Stimulated activated CD4-positive, alpha-beta T cell treated with anti-CD3 and anti-CD28 coated beads, Interleukin-1b, Interleukin-23, amount 100 ng/mL, for 1 hour (primary cell): ENCODE data around the gene SUN2.
A peak's percentile ranks its signal among the peaks of the same experiment; 100 is the strongest.

Experiments
- DNase-seq, 2 donors: peaks; one replicate each; pipeline ENCODE4 v3.0.0-alpha.2; 2020; ENCODE audit warnings: low read depth in 2 of 2

Gene SUN2

GRCh38 chr22:38777087-38777671, 21.4 kb upstream of the SUN2 start:
- DNase-seq, result no peak

DNA sequence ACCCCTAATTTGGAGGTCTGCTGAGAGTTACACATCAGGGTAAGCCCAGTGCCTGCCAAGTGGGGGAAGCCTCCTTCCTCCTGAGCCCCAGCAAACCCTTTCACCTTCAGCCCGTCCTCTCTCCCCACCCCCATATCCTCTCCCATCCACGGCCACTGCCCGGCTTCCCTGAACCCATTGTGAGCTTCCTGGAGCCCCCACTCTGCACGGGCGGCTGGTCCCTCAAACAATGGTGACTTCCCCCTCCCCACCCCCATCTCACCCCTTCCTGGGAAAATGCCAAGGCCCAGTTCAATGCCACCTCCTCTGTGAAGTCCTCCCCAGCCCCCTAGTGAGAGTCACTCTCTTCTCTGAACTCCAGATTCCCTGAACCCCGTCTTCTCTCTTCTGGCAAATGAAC, 20.3 kb upstream of the SUN2 start:
- no peak for DNase-seq

GRCh38 chr22:38775656-38776055, 19.9 kb upstream of the SUN2 start:
- no peak for DNase-seq

DNA sequence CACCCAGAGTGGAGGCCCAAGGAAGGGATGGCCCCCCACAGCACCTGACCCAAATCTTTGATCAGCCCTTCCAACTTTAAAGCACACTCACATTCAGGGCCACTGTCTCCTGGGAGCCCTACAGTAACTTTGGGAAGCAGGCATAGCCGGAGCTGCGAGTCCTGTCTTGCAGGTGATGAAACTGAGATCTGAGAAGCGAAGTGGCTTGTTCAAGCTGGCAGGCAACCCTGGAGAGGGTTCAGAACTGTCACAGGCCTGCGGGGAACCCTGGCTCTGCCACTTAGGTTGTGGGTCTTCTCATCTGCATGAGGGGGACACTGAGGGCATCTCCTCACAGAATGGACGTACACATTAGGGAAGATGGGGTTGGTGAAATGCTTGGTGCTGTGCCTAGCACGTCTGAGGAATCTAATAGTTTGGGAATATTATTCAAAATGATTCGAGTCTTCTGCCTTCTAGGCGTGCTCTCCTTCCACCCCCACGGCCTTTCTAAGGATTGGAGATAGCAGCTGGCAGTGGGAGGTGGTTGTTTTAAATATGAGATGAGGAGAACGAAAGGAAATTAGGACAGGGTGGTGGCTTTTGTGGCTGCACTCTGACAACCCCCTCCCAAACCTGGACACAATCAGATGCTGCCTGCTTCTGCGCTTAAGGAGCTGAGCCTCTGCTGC, 18.8 kb upstream of the SUN2 start:
- DNase-seq, result no peak

GRCh38 chr22:38773363-38773946, 17.7 kb upstream of the SUN2 start:
- DNase-seq, result no peak

DNA sequence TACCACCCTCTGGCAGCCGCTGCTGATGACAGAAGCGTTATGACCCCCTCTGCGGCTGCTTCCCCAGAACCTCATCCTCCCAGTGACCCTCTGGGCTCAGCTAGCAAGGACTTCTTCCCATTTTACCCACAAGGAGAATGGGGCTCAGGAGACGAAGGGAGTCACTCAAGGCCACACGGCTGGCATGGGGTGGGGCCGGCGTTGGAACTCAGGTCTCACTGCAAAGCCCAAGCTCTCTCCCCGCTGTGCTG, 16.8 kb upstream of the SUN2 start:
- no peak for DNase-seq

GRCh38 chr22:38770257-38770949, 14.6 kb upstream of the SUN2 start:
- DNase-seq, result no peak

DNA sequence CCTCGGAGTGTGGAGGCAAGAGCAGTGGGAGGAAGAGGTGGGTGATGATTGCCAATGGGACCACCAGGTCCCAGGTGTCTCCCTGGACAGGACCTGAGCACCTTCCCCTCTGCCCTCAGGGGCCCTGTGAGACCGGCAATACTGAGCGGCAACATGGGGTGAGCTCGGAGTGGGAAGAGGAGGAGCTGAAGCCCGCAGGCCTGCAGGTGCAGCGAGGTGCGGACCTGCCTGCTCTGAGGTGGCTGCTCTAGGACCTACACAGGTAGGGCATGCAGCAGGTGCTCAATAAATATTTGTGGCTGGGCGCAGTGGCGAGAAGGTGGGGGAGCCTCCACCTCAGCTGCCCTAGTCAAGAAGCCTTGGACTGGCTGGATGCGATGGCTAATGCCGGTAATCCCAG, 12.2 kb upstream of the SUN2 start:
- DNase-seq, result no peak

DNA sequence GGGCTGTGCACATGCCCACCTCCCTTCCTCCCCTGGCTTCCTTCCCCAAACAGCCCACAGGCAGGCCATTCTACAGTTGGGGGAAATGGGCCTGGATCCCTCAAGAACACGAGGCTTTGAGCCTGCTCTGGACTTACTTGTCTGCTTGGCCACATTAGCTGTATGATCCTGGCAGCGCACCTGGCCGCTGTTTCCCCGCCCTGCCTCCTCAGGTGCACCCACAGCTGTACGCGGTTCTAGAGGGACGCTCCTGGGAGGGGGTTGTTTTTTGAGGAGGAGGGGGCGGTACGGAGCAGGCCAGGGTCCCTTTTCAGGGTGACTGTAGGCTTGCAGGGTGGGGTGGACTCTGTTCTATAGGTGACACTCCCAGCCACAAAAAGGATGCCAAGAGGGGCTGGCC, 11.5 kb upstream of the SUN2 start:
- no peak for DNase-seq

DNA sequence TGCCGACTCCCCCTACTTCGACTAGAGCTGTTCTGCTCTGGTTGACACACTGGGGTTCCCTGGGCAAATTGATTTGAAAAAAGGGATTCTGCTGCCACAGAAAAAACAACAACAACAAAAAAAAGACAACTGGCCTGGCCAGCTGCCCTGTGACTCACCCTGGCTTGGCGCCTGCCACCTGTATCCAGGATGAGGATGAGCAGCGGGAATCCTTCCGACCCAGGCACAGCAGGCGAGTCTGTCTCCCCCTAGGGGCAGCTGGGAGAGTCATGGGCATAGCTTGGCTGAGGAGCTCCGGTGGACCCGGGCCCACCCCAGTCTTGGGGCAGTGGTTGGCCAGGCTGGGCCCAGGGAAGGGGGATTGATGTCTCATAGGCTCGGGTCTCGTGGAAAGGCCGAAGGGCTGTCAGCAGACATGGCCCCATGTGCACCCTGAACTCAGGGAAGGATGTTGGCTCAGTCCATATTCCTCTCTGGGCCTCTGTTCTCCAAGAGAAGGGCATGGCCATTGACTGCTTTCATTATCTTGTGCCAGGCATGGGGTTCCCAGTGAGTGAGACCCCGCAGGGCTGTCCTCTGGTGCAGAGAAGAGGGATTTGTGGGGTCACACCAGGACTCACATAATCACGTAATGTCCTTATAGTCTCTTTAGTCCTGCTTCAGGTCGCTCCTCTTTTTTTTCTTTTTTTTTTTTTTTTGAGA, 10.4 kb upstream of the SUN2 start:
- DNase-seq, result no peak

- DNase-seq, result no peak
Observed at GRCh38 chr22:38762551-38762983, 6.8 kb upstream of the SUN2 start.

DNA sequence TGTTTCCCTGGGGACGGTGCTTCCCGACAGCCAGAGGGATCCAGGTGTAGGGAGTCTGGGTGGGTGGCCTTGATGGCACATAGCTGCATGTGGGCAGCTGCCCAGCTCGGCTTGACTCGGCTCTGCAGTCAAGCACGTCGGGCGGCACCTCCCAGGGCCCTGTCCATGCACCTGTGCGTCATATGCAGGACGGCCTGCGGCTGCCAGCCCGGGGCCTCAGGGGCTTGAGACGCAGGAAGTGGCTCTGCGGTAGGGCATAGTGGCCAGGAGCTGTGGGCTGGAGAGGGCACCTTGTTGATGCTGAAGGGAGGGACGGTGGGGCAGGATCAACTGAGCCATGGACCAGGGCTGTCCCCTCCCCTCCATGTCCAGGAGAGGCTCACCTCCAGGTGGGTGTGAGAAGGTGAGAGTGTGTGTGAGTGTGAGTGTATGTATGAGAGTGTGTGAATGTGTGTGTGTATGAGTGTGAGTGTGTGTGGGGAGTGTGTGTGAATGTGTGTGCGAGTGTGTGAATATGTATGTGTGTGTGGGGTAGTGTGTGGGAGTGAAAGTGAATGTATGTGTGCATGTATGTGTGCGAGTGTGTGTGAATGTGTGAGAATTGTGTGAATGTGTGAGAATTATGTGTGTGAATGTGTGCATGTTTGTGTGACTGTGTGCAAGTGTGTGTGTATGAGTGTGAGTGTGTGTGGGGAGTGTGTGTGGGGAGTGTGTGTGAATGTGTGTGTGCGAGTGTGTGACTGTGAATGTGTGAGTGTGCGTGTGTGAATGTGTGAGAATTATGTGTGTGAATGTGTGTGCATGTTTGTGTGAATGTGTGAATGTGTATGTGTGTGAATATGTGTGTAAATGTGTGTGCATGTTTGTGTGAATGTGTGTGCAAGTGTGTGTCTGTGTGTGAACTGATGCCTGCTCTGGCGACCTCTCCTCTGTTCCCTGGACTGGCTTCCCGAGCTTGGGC, 5.7 kb upstream of the SUN2 start:
- no peak for DNase-seq

DNA sequence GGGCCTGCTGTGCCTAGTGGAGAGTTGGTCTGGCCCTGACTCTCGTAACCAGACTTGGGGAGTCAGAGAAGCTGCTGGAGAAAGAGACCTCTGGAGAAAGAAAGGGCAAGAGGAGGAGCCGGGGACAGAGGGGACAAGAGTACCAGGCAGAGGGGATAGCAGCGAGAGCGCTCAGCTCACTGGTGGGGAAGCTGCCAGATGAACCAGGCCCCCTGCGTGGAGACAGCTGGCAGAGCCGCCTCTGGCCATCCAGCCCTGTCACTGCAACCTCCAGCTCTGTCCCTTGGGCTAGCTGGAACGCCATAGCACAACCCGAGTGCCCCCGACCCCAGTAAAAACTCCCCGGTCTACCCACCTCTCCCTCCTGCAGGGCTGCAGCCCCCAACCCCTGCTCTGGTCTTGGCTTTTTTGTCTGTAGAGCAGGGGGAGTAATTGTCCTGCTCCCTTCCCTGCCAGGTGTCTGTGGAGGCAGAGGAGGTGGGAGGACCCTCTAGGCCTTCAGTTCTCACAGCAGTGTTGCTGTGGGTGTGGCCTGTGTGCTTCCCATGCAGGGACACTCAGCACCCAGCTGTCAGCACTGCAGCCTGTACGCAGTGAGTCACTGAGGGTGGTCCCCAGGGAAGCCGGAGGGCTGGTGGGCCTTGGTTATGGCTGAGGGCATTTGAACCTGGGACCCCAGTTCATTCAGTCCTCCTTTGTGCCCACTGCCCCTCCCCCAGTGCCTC, 4.8 kb upstream of the SUN2 start:
- no peak for DNase-seq

- no peak for DNase-seq
Observed at GRCh38 chr22:38759005-38759404, 3.2 kb upstream of the SUN2 start.

GRCh38 chr22:38758276-38758945, 2.6 kb upstream of the SUN2 start:
- DNase-seq, result peak in 1 of 2 donors; percentile 61

DNA sequence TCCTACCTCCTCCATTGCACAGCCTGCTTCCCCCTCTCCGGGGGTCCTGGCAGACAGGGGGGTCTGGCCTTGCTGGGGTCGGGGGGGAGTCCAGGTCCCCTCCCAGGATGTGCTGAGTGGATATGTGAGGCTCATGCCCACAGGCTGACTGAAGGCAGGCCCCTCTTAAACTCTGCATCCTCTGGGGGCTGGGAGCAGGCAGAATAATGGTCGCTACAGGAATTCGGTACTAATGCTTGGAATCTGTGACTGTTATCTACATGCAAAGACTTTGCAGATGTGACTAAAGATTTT, 1.6 kb upstream of the SUN2 start:
- no peak for DNase-seq

DNA sequence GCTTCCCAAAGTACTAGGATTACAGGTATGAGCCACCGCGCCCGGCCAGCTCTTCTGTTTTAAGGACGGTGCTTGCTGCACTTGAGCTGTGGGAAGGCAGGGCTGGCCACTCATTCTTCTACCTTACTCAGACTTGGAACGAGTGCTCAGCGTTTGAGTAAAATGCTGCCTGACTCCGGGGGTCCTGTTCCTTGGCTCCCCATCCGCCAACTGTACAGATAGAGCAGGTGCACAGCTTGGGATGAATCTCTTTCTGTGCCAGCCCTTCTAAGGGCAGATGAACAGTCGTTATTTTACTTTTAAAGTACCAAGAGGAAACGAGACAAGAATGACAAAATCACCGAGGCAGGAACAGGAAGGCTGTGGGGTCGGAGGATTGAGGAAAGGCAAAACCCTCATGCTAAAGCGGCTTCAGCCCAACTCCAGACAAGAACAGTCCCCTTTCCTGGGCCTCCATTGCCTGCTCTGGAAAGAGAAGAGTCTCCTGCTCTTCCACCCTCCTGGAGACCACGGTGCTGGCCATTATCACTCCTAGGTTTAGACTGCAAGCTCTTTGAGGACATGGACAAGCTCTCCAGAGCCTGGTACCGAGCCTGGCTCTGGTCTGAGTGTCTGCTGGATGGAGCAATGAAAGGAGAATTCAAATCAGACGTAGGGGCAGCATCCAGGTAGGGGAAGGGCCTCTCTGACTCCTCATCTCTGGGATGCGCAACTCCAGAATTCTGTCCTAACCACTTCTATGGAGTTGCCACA, 1.1 kb upstream of the SUN2 start:
- DNase-seq, result no peak

DNA sequence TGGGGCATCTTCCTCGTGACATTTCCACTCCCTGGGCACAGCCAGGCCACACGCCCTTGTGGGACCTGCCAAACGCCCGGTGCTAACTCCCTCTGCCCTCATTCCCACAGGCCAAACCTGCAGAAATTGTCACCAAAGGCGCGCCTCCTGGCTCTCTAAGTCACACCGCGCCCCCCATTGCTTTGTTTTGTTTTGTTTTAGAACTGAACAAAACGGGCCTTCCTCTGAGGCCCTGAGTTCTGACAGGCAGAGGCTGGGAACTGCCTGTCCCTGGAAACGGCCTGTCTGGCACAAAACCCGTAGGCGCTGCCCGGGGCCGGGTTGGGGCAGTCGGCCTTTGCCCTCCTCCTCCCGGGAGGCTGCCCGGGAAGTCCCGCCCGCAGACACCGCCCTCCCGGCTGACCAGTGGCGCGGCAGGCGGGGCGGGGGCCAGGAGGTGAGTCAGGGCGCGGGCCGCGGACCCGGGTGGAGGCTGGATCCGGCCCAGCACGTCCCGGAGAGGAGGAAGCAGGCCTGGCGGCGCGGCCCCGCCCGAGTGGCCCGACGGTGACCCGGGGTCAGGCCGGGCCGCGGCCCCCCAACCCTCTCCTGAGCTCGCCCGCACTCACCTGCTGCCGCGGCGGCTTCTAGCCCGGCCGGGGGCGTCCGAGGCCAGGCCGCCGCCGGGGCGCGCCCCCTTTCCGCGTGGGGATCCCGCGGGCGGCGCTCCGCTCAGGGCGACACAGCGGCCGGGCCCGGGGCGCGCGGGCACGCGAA, 465 bp downstream of the SUN2 start:
- no peak for DNase-seq

- DNase-seq, result no peak
Observed at GRCh38 chr22:38754751-38755154, 1.0 kb downstream of the SUN2 start.
